ENCODE data around the gene LRFN3. TPM values are rescaled to one million over a fixed set of nuclear protein-coding genes. Genes with fewer than 3 reads are reported as not detected.

The LRFN3 gene
- total RNA-seq, 1 donor from 2014 or later: 2.3 TPM

DNA sequence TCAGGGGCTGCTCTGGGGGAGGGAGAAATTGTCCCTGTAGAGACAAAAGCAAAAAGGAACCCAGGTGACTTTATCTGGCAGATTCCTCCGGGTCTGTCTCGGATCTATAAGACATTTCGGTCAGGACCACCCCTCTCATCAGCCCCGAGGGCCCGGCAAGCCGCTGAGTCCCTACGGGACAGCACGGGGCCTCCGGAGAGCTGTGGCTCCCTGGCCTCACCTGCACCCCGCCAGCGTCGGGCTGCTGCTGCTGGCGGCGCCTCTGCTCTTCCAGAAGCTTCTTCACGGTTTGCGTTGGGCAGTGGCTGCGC lies 37.7 kb upstream of the LRFN3 start:
- Histone ChIP-seq H3K4me1 (no peaks in the 10 kb centered on the region), H3K27me3 (peaks cover 33% of the 10 kb centered on the region), H3K9me3 (ENCODE audit: low read depth) (no peaks in the 10 kb centered on the region), H3K79me2 (ENCODE audit: low read depth) (peaks cover 4% of the 10 kb centered on the region), H3F3A (ENCODE audit: low read depth) (peaks cover 13% of the 10 kb centered on the region), H4K20me1 (ENCODE audit: low read depth) (no peaks in the 10 kb centered on the region), H3K4me2 (peak overlapping the region; percentile 92), H3K27ac (no peak overlapping the region), H3K4me3 (peak overlapping the region; percentile 99), H3K36me3 (no peaks in the 10 kb centered on the region), H2AFZ (replicated peaks) (no peak overlapping the region), H3K9ac (no peak overlapping the region)
- no peak overlapping the region for H3K27ac Mint-ChIP-seq
- H3K36me3 Mint-ChIP-seq: peaks cover 5% of the 10 kb centered on the region
- peaks cover 18% of the 10 kb centered on the region for H3K4me1 Mint-ChIP-seq
- no peaks in the 10 kb centered on the region for H3K9me3 Mint-ChIP-seq
- TF ChIP-seq EZH2 (IDR thresholded peaks at IDR 0.05) (no peak), EZH2phosphoT487 (IDR thresholded peaks at IDR 0.05) (no peak)
- TF ChIP-seq, protein P1, sequence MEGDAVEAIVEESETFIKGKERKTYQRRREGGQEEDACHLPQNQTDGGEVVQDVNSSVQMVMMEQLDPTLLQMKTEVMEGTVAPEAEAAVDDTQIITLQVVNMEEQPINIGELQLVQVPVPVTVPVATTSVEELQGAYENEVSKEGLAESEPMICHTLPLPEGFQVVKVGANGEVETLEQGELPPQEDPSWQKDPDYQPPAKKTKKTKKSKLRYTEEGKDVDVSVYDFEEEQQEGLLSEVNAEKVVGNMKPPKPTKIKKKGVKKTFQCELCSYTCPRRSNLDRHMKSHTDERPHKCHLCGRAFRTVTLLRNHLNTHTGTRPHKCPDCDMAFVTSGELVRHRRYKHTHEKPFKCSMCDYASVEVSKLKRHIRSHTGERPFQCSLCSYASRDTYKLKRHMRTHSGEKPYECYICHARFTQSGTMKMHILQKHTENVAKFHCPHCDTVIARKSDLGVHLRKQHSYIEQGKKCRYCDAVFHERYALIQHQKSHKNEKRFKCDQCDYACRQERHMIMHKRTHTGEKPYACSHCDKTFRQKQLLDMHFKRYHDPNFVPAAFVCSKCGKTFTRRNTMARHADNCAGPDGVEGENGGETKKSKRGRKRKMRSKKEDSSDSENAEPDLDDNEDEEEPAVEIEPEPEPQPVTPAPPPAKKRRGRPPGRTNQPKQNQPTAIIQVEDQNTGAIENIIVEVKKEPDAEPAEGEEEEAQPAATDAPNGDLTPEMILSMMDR (IDR thresholded peaks at IDR 0.05): no peak
- peak overlapping the region; percentile 96 for H3K4me3 Mint-ChIP-seq
- no peak for DNase-seq (ENCODE audit: low spot score)
- peaks cover 13% of the 10 kb centered on the region for H3K27me3 Mint-ChIP-seq (ENCODE audit: insufficient read depth, low read depth)

DNA sequence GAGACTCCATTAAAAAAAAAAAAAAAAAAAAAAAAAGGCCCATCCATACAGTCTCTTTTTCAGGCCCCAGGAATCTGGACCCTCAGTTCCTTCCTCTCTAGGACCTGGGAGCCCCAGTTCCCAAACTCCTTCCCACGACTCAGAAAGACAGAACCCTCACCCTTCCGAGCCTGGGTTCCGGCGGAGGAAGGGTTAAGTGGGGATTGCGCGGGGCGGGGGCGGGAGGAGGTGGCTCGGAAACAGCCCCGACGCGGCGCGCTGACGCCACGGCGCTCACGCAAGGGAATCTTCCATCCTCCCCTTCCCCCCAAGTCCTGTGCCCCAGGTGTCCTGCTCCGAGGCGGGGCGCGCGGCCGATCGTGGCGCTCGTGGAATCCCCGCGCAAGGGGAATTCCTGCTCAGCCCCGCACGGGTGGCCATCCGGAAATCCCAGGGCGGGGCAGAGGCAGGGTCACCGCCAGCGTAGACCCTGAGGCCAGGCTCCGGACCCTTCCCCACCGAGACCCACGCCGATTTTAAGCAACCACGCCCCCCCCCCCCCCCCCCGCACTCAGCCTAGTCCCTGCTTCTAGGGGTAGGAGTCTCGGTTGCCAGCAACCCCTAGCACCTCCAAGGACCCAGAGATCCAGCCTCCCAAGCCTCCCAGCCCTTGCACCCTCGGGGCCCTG lies 36.5 kb upstream of the LRFN3 start:
- peaks cover 4% of the 10 kb centered on the region for H3K79me2 ChIP-seq (ENCODE audit: low read depth)
- peaks cover 13% of the 10 kb centered on the region for H3F3A ChIP-seq (ENCODE audit: low read depth)
- no peaks in the 10 kb centered on the region for H3K9me3 ChIP-seq (ENCODE audit: low read depth)
- H3K9ac ChIP-seq: no peak overlapping the region
- no peak overlapping the region for H3K27ac ChIP-seq
- peak; percentile 67 for DNase-seq (ENCODE audit: low spot score)
- peak overlapping the region; percentile 92 for H3K4me2 ChIP-seq
- Mint-ChIP-seq H3K36me3 (peaks cover 5% of the 10 kb centered on the region), H3K4me1 (peaks cover 24% of the 10 kb centered on the region), H3K27ac (no peak overlapping the region), H3K9me3 (no peaks in the 10 kb centered on the region), H3K4me3 (peak overlapping the region; percentile 96), H3K27me3 (ENCODE audit: insufficient read depth, low read depth) (peaks cover 16% of the 10 kb centered on the region)
- H3K4me3 ChIP-seq: peak overlapping the region; percentile 99
- no peaks in the 10 kb centered on the region for H3K36me3 ChIP-seq
- H2AFZ ChIP-seq (replicated peaks): no peak overlapping the region
- no peaks in the 10 kb centered on the region for H4K20me1 ChIP-seq (ENCODE audit: low read depth)
- TF ChIP-seq, protein P1 (IDR thresholded peaks at IDR 0.05): no peak
- no peak for TF ChIP-seq EZH2phosphoT487 (IDR thresholded peaks at IDR 0.05)
- TF ChIP-seq EZH2 (IDR thresholded peaks at IDR 0.05): no peak
- H3K4me1 ChIP-seq: no peaks in the 10 kb centered on the region
- H3K27me3 ChIP-seq: peaks cover 33% of the 10 kb centered on the region

DNA sequence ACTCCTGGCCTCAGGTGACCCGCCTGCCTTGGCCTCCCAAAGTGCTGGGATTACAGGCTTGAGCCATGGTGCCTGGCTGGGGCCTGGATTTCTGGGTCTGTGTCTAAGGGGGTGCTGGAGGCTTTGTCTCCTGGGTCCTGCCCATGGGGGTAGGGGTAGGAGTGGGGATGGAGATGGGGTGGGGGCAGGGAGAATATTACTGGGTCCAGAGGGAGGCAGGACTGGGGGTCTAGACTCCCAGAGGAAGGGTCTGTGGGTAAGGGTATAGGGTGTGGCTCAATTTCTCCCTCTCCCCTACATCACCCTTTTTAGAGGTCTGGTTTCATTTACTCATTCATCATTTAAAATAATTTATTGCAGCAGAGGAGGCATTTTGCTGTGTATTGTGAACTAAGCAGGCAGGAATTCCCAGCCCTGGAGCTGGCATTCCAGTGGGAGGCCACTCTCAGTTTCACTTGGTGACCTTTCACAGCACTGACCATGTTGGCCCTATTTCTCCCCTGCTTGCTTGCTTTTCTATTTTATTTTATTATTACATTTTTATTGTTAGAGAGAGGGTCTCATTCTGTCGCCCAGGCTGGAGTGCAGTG lies 35.0 kb upstream of the LRFN3 start:
- Histone ChIP-seq H3K36me3 (no peaks in the 10 kb centered on the region), H3K4me3 (peak overlapping the region; percentile 99), H4K20me1 (ENCODE audit: low read depth) (no peaks in the 10 kb centered on the region), H3F3A (ENCODE audit: low read depth) (peaks cover 13% of the 10 kb centered on the region), H3K9me3 (ENCODE audit: low read depth) (no peaks in the 10 kb centered on the region), H2AFZ (replicated peaks) (no peak overlapping the region), H3K9ac (no peak overlapping the region), H3K4me1 (no peaks in the 10 kb centered on the region), H3K27ac (no peak overlapping the region), H3K79me2 (ENCODE audit: low read depth) (peaks cover 4% of the 10 kb centered on the region), H3K27me3 (peaks cover 33% of the 10 kb centered on the region), H3K4me2 (peak overlapping the region; percentile 92)
- Mint-ChIP-seq H3K4me3 (peak overlapping the region; percentile 96), H3K27me3 (ENCODE audit: insufficient read depth, low read depth) (peaks cover 16% of the 10 kb centered on the region), H3K36me3 (no peaks in the 10 kb centered on the region), H3K9me3 (no peaks in the 10 kb centered on the region), H3K4me1 (peaks cover 29% of the 10 kb centered on the region), H3K27ac (no peak overlapping the region)
- TF ChIP-seq, protein P1 (IDR thresholded peaks at IDR 0.05): no peak
- TF ChIP-seq EZH2 (IDR thresholded peaks at IDR 0.05) (no peak), EZH2phosphoT487 (IDR thresholded peaks at IDR 0.05) (no peak)
- DNase-seq (ENCODE audit: low spot score): no peak

Measured in neural progenitor cell (in vitro differentiated cells).